H9 (cell line): ENCODE results near the gene TTC33. TPM values are rescaled to one million over a fixed set of nuclear protein-coding genes. Genes with fewer than 3 reads are reported as not detected.

ENCODE experiments used
- DNase-seq: peaks from one replicate; pipeline ENCODE4 v3.0.0-alpha.2; 2017
- H2AFZ ChIP-seq: one replicate; pipeline ENCODE4 v1.6.1; 2013; ENCODE audit warnings: mild to moderate bottlenecking, low read length, control low read depth, moderate library complexity
- H2AK5ac ChIP-seq: 2 replicates; pipeline ENCODE4 v1.6.1; 2013; ENCODE audit warnings: low read length, control low read depth, mixed read lengths; ENCODE audit not compliant: insufficient read length
- H2BK120ac ChIP-seq: one replicate; pipeline ENCODE4 v1.6.1; 2013; ENCODE audit warnings: low read depth, mild to moderate bottlenecking, low read length, control low read depth, inconsistent platforms; ENCODE audit not compliant: poor library complexity, severe bottlenecking
- H2BK12ac ChIP-seq: 2 replicates; pipeline ENCODE4 v1.6.1; 2013; ENCODE audit warnings: low read length, control low read depth, mixed read lengths, low read depth; ENCODE audit not compliant: insufficient read length
- H2BK15ac ChIP-seq: 2 replicates; pipeline ENCODE4 v1.6.1; 2013; ENCODE audit warnings: low read depth, low read length, control low read depth
- H2BK20ac ChIP-seq: one replicate; pipeline ENCODE4 v1.6.1; 2013; ENCODE audit warnings: low read depth, mild to moderate bottlenecking, low read length, control low read depth, inconsistent platforms; ENCODE audit not compliant: poor library complexity, severe bottlenecking
- H2BK5ac ChIP-seq: 2 replicates; pipeline ENCODE4 v1.6.1; 2013; ENCODE audit warnings: low read length, control low read depth, mixed read lengths; ENCODE audit not compliant: insufficient read length
- H3K14ac ChIP-seq: 2 replicates; pipeline ENCODE4 v1.6.1; 2013; ENCODE audit warnings: low read length, control low read depth; ENCODE audit not compliant: insufficient read depth
- H3K18ac ChIP-seq: 2 replicates; pipeline ENCODE4 v1.6.1; 2013; ENCODE audit warnings: low read depth, mild to moderate bottlenecking, mixed read lengths, low read length, control low read depth; ENCODE audit not compliant: insufficient read length
- H3K23ac ChIP-seq: 2 replicates; pipeline ENCODE4 v1.6.1; 2013; ENCODE audit warnings: low read length, control low read depth, mixed read lengths, low read depth; ENCODE audit not compliant: insufficient read length
- H3K23me2 ChIP-seq: 2 replicates; pipeline ENCODE4 v1.6.1; 2013; ENCODE audit warnings: low read depth, mild to moderate bottlenecking, mixed read lengths, low read length, control low read depth; ENCODE audit not compliant: insufficient read length, poor library complexity, severe bottlenecking
- H3K27ac ChIP-seq: 2 replicates; pipeline ENCODE4 v1.5.1; 2013; ENCODE audit warnings: low read length, control low read depth, mixed read lengths, low read depth; ENCODE audit not compliant: insufficient read length
- H3K27me3 ChIP-seq: 2 replicates; pipeline ENCODE4 v1.6.1; 2013; ENCODE audit warnings: low read length, control low read depth, inconsistent platforms; ENCODE audit not compliant: insufficient read depth
- H3K4ac ChIP-seq: 2 replicates; pipeline ENCODE4 v1.6.1; 2013; ENCODE audit warnings: low read depth, mild to moderate bottlenecking, control low read depth, inconsistent platforms, low read length, moderate library complexity
- H3K4me1 ChIP-seq: 2 replicates; pipeline ENCODE4 v1.6.1; 2013; ENCODE audit warnings: low read length, control low read depth, inconsistent platforms; ENCODE audit not compliant: insufficient read depth
- H3K4me2 ChIP-seq: 2 replicates; pipeline ENCODE4 v1.6.1; 2013; ENCODE audit warnings: low read length, control low read depth, mixed read lengths; ENCODE audit not compliant: insufficient read length, insufficient read depth
- H3K56ac ChIP-seq: 2 replicates; pipeline ENCODE4 v1.6.1; 2013; ENCODE audit warnings: low read depth, mild to moderate bottlenecking, mixed read lengths, low read length, control low read depth; ENCODE audit not compliant: insufficient read length
- H3K79me1 ChIP-seq: 2 replicates; pipeline ENCODE4 v1.6.1; 2013; ENCODE audit warnings: low read depth, mild to moderate bottlenecking, moderate library complexity, low read length, control low read depth, inconsistent platforms; ENCODE audit not compliant: insufficient read depth, poor library complexity, severe bottlenecking
- H3K79me2 ChIP-seq: 2 replicates; pipeline ENCODE4 v1.6.1; 2013; ENCODE audit warnings: low read length, control low read depth, inconsistent platforms; ENCODE audit not compliant: insufficient read depth
- H3K9ac ChIP-seq: 2 replicates; pipeline ENCODE4 v1.6.1; 2013; ENCODE audit warnings: low read length, control low read depth, mixed read lengths; ENCODE audit not compliant: insufficient read length; ENCODE audit errors: extremely low read depth
- H3K9me3 ChIP-seq: one replicate; pipeline ENCODE4 v1.6.1; 2013; ENCODE audit warnings: low read depth, low read length, inconsistent platforms; ENCODE audit not compliant: control insufficient read depth
- H3T11ph ChIP-seq: one replicate; pipeline ENCODE4 v1.6.1; 2013; ENCODE audit warnings: mild to moderate bottlenecking, low read length, control low read depth, inconsistent platforms
- H4K20me1 ChIP-seq: one replicate; pipeline ENCODE4 v1.6.1; 2013; ENCODE audit not compliant: control insufficient read depth, insufficient read length, insufficient read depth
- H4K5ac ChIP-seq: 2 replicates; pipeline ENCODE4 v1.6.1; 2013; ENCODE audit warnings: low read depth, mild to moderate bottlenecking, mixed read lengths, low read length, control low read depth; ENCODE audit not compliant: insufficient read length
- H4K8ac ChIP-seq: replicated peaks from 2 replicates; pipeline ENCODE4 v1.6.1; 2013; ENCODE audit warnings: low read length, control low read depth, mixed read lengths, low read depth; ENCODE audit not compliant: insufficient read length
- H4K91ac ChIP-seq: 2 replicates; pipeline ENCODE4 v1.6.1; 2013; ENCODE audit warnings: low read depth, mild to moderate bottlenecking, moderate library complexity, mixed read lengths, low read length, control low read depth; ENCODE audit not compliant: insufficient read length
- H3K27ac Mint-ChIP-seq, 3 experiments: 2 replicates in 2 of 3; 3 replicates in 1 of 3; pipeline ENCODE4 v1.8.0; 2020 to 2021; ENCODE audit warnings: mixed read lengths in 3 of 3, mild to moderate bottlenecking in 1 of 3, moderate library complexity in 1 of 3
- H3K27me3 Mint-ChIP-seq: 2 replicates; pipeline ENCODE4 v1.8.0; 2021; ENCODE audit warnings: low read depth, mild to moderate bottlenecking, moderate library complexity, mixed read lengths
- H3K36me3 Mint-ChIP-seq, 3 experiments: 2 replicates in 2 of 3; 3 replicates in 1 of 3; pipeline ENCODE4 v1.8.0; 2020 to 2021; ENCODE audit warnings: low read depth in 3 of 3, mixed read lengths in 3 of 3; ENCODE audit not compliant: insufficient read depth in 1 of 3
- H3K4me1 Mint-ChIP-seq, 2 experiments: 2 replicates each; pipeline ENCODE4 v1.8.0; 2020; ENCODE audit warnings: mixed read lengths in 2 of 2
- H3K4me3 Mint-ChIP-seq, 2 experiments: 2 replicates in 1 of 2; 3 replicates in 1 of 2; pipeline ENCODE4 v1.8.0; 2020 to 2021; ENCODE audit warnings: mild to moderate bottlenecking in 2 of 2, mixed read lengths in 2 of 2, moderate library complexity in 1 of 2
- H3K9me3 Mint-ChIP-seq, 2 experiments: 2 replicates in 1 of 2; 3 replicates in 1 of 2; pipeline ENCODE4 v1.8.0; 2020; ENCODE audit warnings: mild to moderate bottlenecking in 2 of 2, mixed read lengths in 2 of 2, moderate library complexity in 1 of 2
- WGBS: extraction: QIAGEN DNeasy Blood & Tissue Kit; methylation state at CpG from one replicate; pipeline ENCODE4 v1.1.7; 2013; ENCODE audit warnings: missing lambda C conversion rate, low lambda C conversion rate, mixed read lengths; ENCODE audit not compliant: insufficient read length; ENCODE audit errors: extremely low coverage; 5-methylcytosine and 5-hydroxymethylcytosine counted together
- total RNA-seq: library from RNA; stranded (reverse); gene quantifications from 2 replicates; pipeline ENCODE4 v1.2.1, GENCODE V29; 2021
- TF ChIP-seq, protein P1 (sequence below): fragments of 200-600 bp; sonication (generic); conservative IDR thresholded peaks from 3 replicates; pipeline ENCODE4 v1.8.0; 2021; ENCODE audit warnings: antibody characterized with exemption, mild to moderate bottlenecking

The TTC33 gene
- total RNA-seq, 1 experiment from 2014 or later, result 7.3 TPM

DNA sequence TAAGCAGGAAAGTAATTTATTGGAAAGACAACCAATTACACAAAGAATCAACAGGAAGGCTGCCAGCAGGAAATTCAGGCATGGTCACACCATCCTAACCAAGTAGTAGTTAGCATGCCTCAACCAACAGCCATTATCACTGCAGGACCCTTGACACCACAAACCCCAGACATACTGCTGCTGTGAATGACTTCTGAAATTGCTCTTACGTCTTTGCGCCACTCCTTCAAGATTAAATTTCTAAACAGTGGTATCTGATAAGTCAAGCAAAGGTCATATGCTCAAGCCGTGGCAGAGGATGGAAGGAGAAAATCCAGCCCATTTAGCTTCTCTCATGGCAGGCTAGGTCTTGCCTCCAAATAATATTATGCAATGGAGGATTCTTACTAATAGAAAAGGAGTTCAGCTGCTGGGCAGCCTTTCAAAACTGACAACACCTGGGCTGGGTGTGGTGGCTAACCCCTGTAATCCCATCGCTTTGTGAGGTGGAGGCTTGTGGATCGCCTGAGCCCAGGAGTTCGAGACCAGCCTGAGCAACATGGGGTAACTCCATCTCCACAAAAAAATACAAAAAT, 81.0 kb downstream of the TTC33 start:
- Histone ChIP-seq H2BK5ac (no peak overlapping the region), H3K27ac (no peak overlapping the region), H3K27me3 (no peaks in the 10 kb centered on the region), H2BK15ac (no peak overlapping the region), H3K14ac (no peak overlapping the region), H3K4me2 (no peak overlapping the region), H4K20me1 (no peaks in the 10 kb centered on the region), H2BK20ac (no peak overlapping the region), H2BK12ac (no peak overlapping the region), H3K9me3 (no peaks in the 10 kb centered on the region), H3K23ac (no peak overlapping the region), H3K9ac (no peak overlapping the region), H4K91ac (no peak overlapping the region), H3K79me1 (no peaks in the 10 kb centered on the region), H4K8ac (no peak overlapping the region), H3K4me1 (peaks cover 5% of the 10 kb centered on the region; the same call in 1 of the 2 replicates), H2AK5ac (no peak overlapping the region), H3K23me2 (peaks cover 3% of the 10 kb centered on the region), H3K18ac (no peak overlapping the region), H3T11ph (no peak overlapping the region), H3K56ac (no peak overlapping the region), H4K5ac (no peak overlapping the region), H3K4ac (no peak overlapping the region), H2BK120ac (no peak overlapping the region), H3K79me2 (no peaks in the 10 kb centered on the region), H2AFZ (no peak overlapping the region)
- no peak overlapping the region for H3K4me3 Mint-ChIP-seq
- no peaks in the 10 kb centered on the region for H3K9me3 Mint-ChIP-seq
- no CpG with 5 or more reads among the region's 6 CpGs for WGBS
- H3K36me3 Mint-ChIP-seq, result no peaks in the 10 kb centered on the region
- peaks cover 13% of the 10 kb centered on the region for H3K27me3 Mint-ChIP-seq
- DNase-seq, result no peak
- no peak overlapping the region for H3K27ac Mint-ChIP-seq
- H3K4me1 Mint-ChIP-seq, result peaks cover 18 to 22% of the 10 kb centered on the region in 2 experiments
- TF ChIP-seq, protein P1, sequence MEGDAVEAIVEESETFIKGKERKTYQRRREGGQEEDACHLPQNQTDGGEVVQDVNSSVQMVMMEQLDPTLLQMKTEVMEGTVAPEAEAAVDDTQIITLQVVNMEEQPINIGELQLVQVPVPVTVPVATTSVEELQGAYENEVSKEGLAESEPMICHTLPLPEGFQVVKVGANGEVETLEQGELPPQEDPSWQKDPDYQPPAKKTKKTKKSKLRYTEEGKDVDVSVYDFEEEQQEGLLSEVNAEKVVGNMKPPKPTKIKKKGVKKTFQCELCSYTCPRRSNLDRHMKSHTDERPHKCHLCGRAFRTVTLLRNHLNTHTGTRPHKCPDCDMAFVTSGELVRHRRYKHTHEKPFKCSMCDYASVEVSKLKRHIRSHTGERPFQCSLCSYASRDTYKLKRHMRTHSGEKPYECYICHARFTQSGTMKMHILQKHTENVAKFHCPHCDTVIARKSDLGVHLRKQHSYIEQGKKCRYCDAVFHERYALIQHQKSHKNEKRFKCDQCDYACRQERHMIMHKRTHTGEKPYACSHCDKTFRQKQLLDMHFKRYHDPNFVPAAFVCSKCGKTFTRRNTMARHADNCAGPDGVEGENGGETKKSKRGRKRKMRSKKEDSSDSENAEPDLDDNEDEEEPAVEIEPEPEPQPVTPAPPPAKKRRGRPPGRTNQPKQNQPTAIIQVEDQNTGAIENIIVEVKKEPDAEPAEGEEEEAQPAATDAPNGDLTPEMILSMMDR, result no peak
